GM19438 (cell line): ENCODE data around the gene ATAD1.
"Not testable (repeated sequence)": the region's sequence is repeated elsewhere in the genome, so short reads cannot be mapped to it uniquely, and the experiment has no call there.

Experiments used
- ATAC-seq: cut with Tn5 transposase; IDR thresholded peaks from one replicate; pipeline ENCODE4 v1.9.1; 2021; ENCODE audit warnings: low read depth; ENCODE audit not compliant: unreplicated experiment

Gene ATAD1

GRCh38 chr10:87847550-87847949 is 29.5 kb upstream of the ATAD1 start:
- ATAC-seq, result no peak

GRCh38 chr10:87846711-87847110 is 28.7 kb upstream of the ATAD1 start:
- ATAC-seq, result not testable (repeated sequence)

- ATAC-seq, result no peak
Measured at GRCh38 chr10:87846023-87846422, 28.0 kb upstream of the ATAD1 start.

GRCh38 chr10:87845624-87845998 is 27.6 kb upstream of the ATAD1 start:
- ATAC-seq, result no peak

DNA sequence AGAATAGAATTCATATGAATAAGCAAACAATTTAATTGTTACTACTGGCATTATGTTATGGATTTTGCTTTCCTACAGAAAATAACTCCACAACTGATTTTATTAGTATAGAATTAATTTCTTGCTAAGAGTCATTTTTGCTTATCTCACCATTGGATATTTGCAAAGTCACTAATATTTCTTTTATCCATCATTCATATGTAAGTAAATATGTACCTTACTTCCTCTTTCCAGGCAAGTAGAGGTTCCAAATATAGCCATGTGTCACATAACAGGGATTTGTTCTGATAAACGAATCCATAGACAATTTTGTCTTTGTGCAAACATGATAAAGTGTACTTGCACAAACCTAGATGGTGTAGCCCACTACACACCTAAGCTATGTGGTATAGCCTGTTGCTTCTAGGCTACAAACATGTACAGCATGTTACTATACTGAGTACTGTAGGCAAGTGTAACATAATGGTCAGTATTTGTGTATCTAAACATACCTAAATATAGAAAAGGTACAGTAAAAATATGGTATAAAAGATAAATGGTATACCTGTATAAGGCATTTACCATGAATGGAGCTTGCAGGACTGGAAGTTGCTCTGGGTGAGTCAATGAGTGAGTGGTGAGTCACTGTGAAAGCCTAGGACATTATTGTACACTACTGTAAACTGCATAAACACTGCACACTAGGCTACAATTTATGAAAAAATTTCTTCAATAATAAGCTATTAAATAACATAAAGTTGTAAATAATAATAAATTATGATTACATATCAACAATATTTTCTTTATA is 27.0 kb upstream of the ATAD1 start:
- no peak for ATAC-seq

DNA sequence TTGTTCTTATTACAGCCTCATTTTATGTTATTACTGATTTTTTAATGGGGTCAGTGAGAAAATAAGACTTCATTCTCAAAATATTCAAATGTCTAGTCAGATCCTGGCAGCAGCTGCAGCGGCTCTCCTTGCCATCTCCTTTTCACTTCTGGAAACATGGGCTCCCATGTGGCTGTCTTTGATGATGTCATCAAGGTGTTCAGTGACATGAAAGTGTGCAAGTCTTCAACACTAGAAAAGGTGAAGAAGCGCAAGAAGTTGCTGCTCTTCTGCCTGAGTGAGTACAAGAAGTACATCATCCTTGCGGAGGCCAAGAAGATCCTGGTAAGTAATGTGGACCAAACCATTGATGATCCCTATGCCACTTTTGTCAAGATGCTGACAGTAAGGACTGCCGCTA is 25.7 kb upstream of the ATAD1 start:
- no peak for ATAC-seq

DNA sequence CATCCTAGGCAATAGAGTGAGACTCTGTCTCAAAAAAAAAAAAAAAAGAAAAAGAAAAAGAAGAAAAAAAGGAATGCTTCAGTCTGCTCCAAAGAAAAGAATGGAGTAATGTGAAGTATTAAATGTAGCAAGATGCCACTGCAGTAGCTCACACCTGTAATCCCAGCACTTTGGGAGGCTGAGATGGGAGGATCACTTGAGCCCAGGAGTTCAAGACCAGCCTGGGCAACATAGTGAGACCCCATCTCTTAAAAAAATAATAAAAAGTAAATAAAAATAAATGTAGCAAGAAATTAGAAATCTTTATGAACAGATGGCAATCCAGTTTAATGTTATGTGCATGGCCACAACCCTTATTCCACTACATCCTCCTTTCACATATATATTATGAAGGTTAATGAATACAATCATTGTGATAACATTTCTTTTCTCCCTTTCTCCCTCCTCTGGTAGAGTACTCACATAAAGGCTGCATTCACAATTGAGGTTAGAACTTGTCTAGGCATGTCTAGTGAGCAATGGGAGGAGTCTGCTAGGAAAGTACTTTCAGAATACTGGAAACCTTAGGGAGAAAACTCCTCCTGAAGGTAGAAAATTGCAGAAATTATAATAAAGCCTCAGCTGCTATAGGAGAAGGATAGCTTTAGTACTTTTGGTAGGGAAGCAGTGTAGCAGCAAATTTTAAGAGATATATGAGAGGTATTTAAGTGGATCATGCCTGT is 24.9 kb upstream of the ATAD1 start:
- no peak for ATAC-seq

GRCh38 chr10:87842220-87842641 is 24.2 kb upstream of the ATAD1 start:
- ATAC-seq, result no peak

DNA sequence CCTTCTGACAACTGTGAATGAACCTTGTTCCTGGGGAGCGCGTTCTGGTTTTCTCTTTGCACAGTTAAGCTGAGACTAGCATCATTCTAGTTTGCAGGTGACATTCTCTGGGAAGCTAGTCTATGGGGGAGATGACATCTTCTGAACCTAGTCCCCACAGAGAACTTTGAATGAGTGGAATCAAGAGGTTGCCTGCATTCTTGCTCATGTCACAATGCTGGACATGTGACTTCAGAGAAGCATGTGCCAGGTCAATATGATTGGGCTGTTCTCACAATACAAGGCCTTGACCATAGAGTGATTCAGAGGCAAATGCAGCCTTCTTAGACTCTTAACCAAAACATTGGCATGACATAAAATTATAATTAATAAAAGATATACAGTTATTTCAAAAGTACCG is 23.2 kb upstream of the ATAD1 start:
- ATAC-seq, result no peak

GRCh38 chr10:87838650-87839049 is 20.6 kb upstream of the ATAD1 start:
- ATAC-seq, result no peak

DNA sequence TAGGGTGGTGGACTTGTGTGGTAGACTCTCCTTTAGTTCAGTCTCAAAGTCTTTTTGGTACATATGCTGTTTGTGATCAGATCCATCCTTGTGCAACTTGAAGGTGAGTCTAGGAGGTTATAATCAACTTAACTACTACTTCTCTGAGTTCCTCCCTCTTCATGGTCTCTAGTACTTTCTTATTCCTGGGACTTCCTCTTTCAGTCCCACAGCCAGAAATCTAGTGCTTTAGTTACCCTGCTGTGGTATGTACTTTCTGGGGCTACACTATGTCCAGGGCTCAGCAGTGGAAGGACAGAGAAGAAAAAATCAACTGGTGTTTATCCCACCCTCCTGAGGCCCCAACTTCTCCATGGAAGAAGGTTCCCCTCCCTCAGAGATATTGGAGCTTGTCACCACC is 19.4 kb upstream of the ATAD1 start:
- ATAC-seq, result no peak

- ATAC-seq, result no peak
Measured at GRCh38 chr10:87836098-87836497, 18.1 kb upstream of the ATAD1 start.

- ATAC-seq, result no peak
Measured at GRCh38 chr10:87829986-87830729, 12.1 kb upstream of the ATAD1 start.

- ATAC-seq, result not testable (repeated sequence)
Measured at GRCh38 chr10:87829051-87829450, 11.0 kb upstream of the ATAD1 start.

- ATAC-seq, result no peak
Measured at GRCh38 chr10:87827681-87828080, 9.7 kb upstream of the ATAD1 start.

DNA sequence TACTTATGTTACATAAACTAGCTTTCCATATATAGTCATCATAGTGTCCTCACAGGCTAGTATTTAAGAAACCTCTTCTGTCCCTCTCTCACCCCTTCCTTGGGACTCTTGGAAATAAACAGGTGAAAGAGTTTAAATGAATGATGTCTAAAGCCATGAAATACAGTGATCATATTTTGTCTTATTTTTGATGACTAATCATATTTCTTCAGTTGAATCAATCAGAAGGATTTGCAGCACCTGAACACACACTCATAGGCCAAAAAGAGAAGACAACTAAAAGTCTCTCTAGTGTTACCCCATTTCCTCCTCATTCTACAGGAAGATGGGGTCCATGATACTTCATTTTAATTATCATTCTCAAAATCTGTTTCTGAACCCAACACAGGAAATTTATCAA is 8.6 kb upstream of the ATAD1 start:
- ATAC-seq, result no peak

DNA sequence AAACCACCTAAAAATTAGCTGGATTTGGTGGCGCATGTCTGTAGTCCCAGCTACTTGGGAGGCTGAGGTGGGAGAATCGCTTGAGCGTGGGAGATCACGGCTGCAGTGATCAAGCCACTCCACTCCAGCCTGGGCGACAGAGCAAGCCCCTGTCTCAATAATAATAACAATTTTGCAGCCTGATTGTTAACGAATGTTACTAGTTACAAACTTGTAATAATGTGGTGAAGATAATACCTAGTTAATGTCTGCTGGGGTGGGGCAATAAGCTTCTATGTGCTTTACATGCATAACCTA is 1.2 kb upstream of the ATAD1 start:
- no peak for ATAC-seq

- peak; percentile 55 for ATAC-seq
Measured at GRCh38 chr10:87818505-87819288, 671 bp upstream of the ATAD1 start.

- ATAC-seq, result peak; percentile 2
Measured at GRCh38 chr10:87816898-87817608, 973 bp downstream of the ATAD1 start.

DNA sequence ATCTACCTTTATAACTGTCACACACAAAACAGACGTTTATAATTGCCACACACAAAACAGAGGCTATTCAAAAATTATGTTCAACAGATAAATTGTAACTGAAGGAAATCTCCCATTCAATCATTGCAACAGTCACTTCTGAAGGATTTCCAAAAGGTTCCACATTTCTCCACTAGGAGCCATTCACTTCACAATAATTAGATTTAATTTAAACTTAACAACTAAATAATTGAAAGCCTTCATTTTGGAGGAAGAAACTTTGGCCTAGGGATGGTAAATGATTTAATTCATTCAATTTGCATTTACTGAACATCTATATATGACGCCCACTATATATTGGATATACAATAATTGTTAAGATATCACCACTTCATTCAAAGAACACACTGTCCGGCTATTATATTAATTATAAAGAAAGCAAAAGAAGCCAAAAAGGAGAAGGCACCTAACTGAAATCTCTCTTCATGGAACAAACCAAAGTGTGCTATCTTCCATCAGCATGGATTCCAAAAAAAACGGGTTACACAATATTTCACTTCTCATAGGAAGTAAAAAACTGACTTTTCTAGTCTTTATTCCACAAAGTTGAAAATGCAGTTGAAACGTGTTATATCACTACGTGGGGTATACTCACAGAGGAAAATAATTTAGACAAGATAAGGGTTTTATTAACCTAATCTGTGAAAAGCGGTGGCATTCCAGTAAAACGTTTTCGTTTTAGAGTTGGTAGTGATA is 1.7 kb downstream of the ATAD1 start:
- no peak for ATAC-seq
